Measurements from ENCODE around the gene TMCC3.
"Not testable (repeated sequence)": the region's sequence is repeated elsewhere in the genome, so short reads cannot be mapped to it uniquely, and the experiment has no call there.

Gene TMCC3

GRCh38 chr12:94560431-94561221 lies 89.7 kb downstream of the TMCC3 start:
- no peak for DNase-seq

GRCh38 chr12:94558612-94559011 lies 91.7 kb downstream of the TMCC3 start:
- DNase-seq = no peak

GRCh38 chr12:94557746-94558295 lies 92.5 kb downstream of the TMCC3 start:
- no peak for DNase-seq

- no peak for DNase-seq
Measured at GRCh38 chr12:94555687-94556086, 94.7 kb downstream of the TMCC3 start.

- no peak for DNase-seq
Measured at GRCh38 chr12:94553875-94554274, 96.5 kb downstream of the TMCC3 start.

GRCh38 chr12:94553130-94553519 lies 97.2 kb downstream of the TMCC3 start:
- DNase-seq = no peak

- no peak for DNase-seq
Measured at GRCh38 chr12:94551810-94552209, 98.5 kb downstream of the TMCC3 start.

- no peak for DNase-seq
Measured at GRCh38 chr12:94550964-94551363, 99.4 kb downstream of the TMCC3 start.

GRCh38 chr12:94548833-94549232 lies 101.5 kb downstream of the TMCC3 start:
- DNase-seq = not testable (repeated sequence)

GRCh38 chr12:94545935-94546771 lies 104.2 kb downstream of the TMCC3 start:
- DNase-seq = peak; percentile 8

GRCh38 chr12:94544355-94544754 lies 106.0 kb downstream of the TMCC3 start:
- no peak for DNase-seq

GRCh38 chr12:94538318-94538717 lies 112.0 kb downstream of the TMCC3 start:
- no peak for DNase-seq

- DNase-seq = no peak
Measured at GRCh38 chr12:94536040-94536965, 114.1 kb downstream of the TMCC3 start.

- peak; percentile 36 for DNase-seq
Measured at GRCh38 chr12:94535510-94535921, 114.8 kb downstream of the TMCC3 start.

- DNase-seq = peak; percentile 32
Measured at GRCh38 chr12:94534774-94535509, 115.4 kb downstream of the TMCC3 start.

- no peak for DNase-seq
Measured at GRCh38 chr12:94534278-94534677, 116.1 kb downstream of the TMCC3 start.

- DNase-seq = peak; percentile 74
Measured at GRCh38 chr12:94532490-94533422, 117.6 kb downstream of the TMCC3 start.

- no peak for DNase-seq
Measured at GRCh38 chr12:94531196-94531720, 119.1 kb downstream of the TMCC3 start.

- DNase-seq = no peak
Measured at GRCh38 chr12:94525951-94526350, 124.4 kb downstream of the TMCC3 start.

All from NCI-H2227 treated with DMSO at 0.1 percent for 48 hours (cell line).